Caki2 (cell line): ENCODE data around the gene CEP250. TPM values are rescaled to one million over a fixed set of nuclear protein-coding genes. Genes with fewer than 3 reads are reported as not detected.

Experiments used
- DNase-seq: peaks from one replicate; pipeline ENCODE4 v3.0.0-alpha.2; 2015; ENCODE audit warnings: low read depth
- in situ Hi-C: cut with HindIII; loops from 2 replicates; pipeline ENCODE4 v1.10.0; 2016; ENCODE audit warnings: low sequenced_read_pairs, low pct_unique_long_range_greater_than_20kb, mixed read lengths
- total RNA-seq: library from RNA; depleted of rRNA; stranded (reverse); fragments of >200 nt; shearing (Covaris generic); gene quantifications from 2 replicates; pipeline ENCODE4 v1.2.3, GENCODE V29; 2014; ENCODE audit warnings: low replicate concordance; rRNA removed

CEP250 gene
- 14.8 and 23.2 TPM in 2 replicates for total RNA-seq

GRCh38 chr20:35454881-35455609, at the start of gene CEP250:
TSS of gene CEP250 (plus strand) at chr20:35455598. CDS start at chr20:35462368, 6,770 bp downstream.
- peak; percentile 99 for DNase-seq
- in situ Hi-C loops = no loop called here

- in situ Hi-C loops = no loop called here
- DNase-seq = peak; percentile 5
Observed at GRCh38 chr20:35405775-35406174, 49.6 kb upstream of the CEP250 start.

GRCh38 chr20:35408270-35408669, 47.1 kb upstream of the CEP250 start:
- DNase-seq = no peak
- in situ Hi-C loops = no loop called here

GRCh38 chr20:35409542-35409941, 45.9 kb upstream of the CEP250 start:
- no peak for DNase-seq
- in situ Hi-C loops = no loop called here

GRCh38 chr20:35410613-35411012, 44.8 kb upstream of the CEP250 start:
- DNase-seq = no peak
- in situ Hi-C loops = no loop called here

GRCh38 chr20:35421322-35421721, 34.1 kb upstream of the CEP250 start:
- in situ Hi-C loops = no loop called here
- DNase-seq = no peak

- in situ Hi-C loops = no loop called here
Observed at GRCh38 chr20:35431621-35432429, 23.6 kb upstream of the CEP250 start.

GRCh38 chr20:35432430-35432735, 23.0 kb upstream of the CEP250 start:
- in situ Hi-C loops = no loop called here
- no peak for DNase-seq

More at GRCh38 chr20:35431621-35432429, 23.6 kb upstream of the CEP250 start:
- DNase-seq = no peak

- in situ Hi-C loops = no loop called here
- DNase-seq = no peak
Observed at GRCh38 chr20:35433337-35433736, 22.1 kb upstream of the CEP250 start.

- in situ Hi-C loops = no loop called here
Observed at GRCh38 chr20:35434085-35435005, 21.1 kb upstream of the CEP250 start.

GRCh38 chr20:35436177-35436573, 19.2 kb upstream of the CEP250 start:
- DNase-seq = no peak
- in situ Hi-C loops = no loop called here

More at GRCh38 chr20:35434085-35435005, 21.1 kb upstream of the CEP250 start:
- no peak for DNase-seq

GRCh38 chr20:35437599-35437998, 17.8 kb upstream of the CEP250 start:
- DNase-seq = no peak
- in situ Hi-C loops = no loop called here

GRCh38 chr20:35443003-35443402, 12.4 kb upstream of the CEP250 start:
- DNase-seq = no peak
- in situ Hi-C loops = no loop called here

- DNase-seq = no peak
- in situ Hi-C loops = no loop called here
Observed at GRCh38 chr20:35444226-35444625, 11.2 kb upstream of the CEP250 start.

- DNase-seq = no peak
- in situ Hi-C loops = no loop called here
Observed at GRCh38 chr20:35446356-35447078, 8.9 kb upstream of the CEP250 start.

GRCh38 chr20:35447082-35447789, 8.2 kb upstream of the CEP250 start:
- in situ Hi-C loops = no loop called here

GRCh38 chr20:35448788-35449373, 6.5 kb upstream of the CEP250 start:
- in situ Hi-C loops = no loop called here
- no peak for DNase-seq

More at GRCh38 chr20:35447082-35447789, 8.2 kb upstream of the CEP250 start:
- peak; percentile 71 for DNase-seq
